GM23248 (cell line): ENCODE results near the gene GDF10. TPM values are rescaled to one million over a fixed set of nuclear protein-coding genes. Genes with fewer than 3 reads are reported as not detected.

Experiments
- DNase-seq: peaks from one replicate; pipeline ENCODE4 v3.0.0-alpha.2; 2015
- H2AFZ ChIP-seq: fragments of 200-600 bp; sonication (generic); 2 replicates; pipeline ENCODE4 v1.6.1; 2016; ENCODE audit warnings: antibody characterized with exemption
- H3F3A ChIP-seq: fragments of 200-600 bp; sonication (generic); 2 replicates; pipeline ENCODE4 v1.6.1; 2016; ENCODE audit warnings: mild to moderate bottlenecking, antibody characterized with exemption, mixed run types; ENCODE audit not compliant: insufficient read depth
- H3K27ac ChIP-seq: fragments of 200-600 bp; sonication (generic); 2 replicates; pipeline ENCODE4 v1.5.1; 2016; ENCODE audit warnings: mild to moderate bottlenecking
- H3K27me3 ChIP-seq: fragments of 200-600 bp; sonication (generic); replicated peaks from 2 replicates; pipeline ENCODE4 v1.6.1; 2016; ENCODE audit warnings: mild to moderate bottlenecking; ENCODE audit not compliant: insufficient read depth
- H3K36me3 ChIP-seq: fragments of 200-600 bp; sonication (generic); 2 replicates; pipeline ENCODE4 v1.6.1; 2016; ENCODE audit warnings: low read depth, mild to moderate bottlenecking
- H3K4me1 ChIP-seq: fragments of 200-600 bp; sonication (generic); 2 replicates; pipeline ENCODE4 v1.6.1; 2016; ENCODE audit warnings: mild to moderate bottlenecking; ENCODE audit not compliant: insufficient read depth
- H3K4me2 ChIP-seq: fragments of 200-600 bp; sonication (generic); one replicate; pipeline ENCODE4 v1.6.1; 2016; ENCODE audit warnings: mild to moderate bottlenecking; ENCODE audit not compliant: unreplicated experiment
- H3K4me3 ChIP-seq: fragments of 200-600 bp; sonication (generic); 2 replicates; pipeline ENCODE4 v1.5.1; 2016; ENCODE audit warnings: mild to moderate bottlenecking
- H3K79me2 ChIP-seq: fragments of 200-600 bp; sonication (generic); 2 replicates; pipeline ENCODE4 v1.6.1; 2016; ENCODE audit warnings: mild to moderate bottlenecking; ENCODE audit not compliant: insufficient read depth
- H3K9ac ChIP-seq: fragments of 200-600 bp; sonication (generic); 2 replicates; pipeline ENCODE4 v1.6.1; 2016; ENCODE audit warnings: mild to moderate bottlenecking
- H3K9me2 ChIP-seq: fragments of 200-600 bp; sonication (generic); 2 replicates; pipeline ENCODE4 v1.6.1; 2016; ENCODE audit warnings: mixed run types, mild to moderate bottlenecking, moderate library complexity; ENCODE audit not compliant: insufficient read depth
- H3K9me3 ChIP-seq: fragments of 200-600 bp; sonication (generic); one replicate; pipeline ENCODE4 v1.6.1; 2017; ENCODE audit warnings: low read depth
- H4K20me1 ChIP-seq: fragments of 200-600 bp; sonication (generic); 2 replicates; pipeline ENCODE4 v1.6.0; 2016; ENCODE audit not compliant: insufficient read depth
- EZH2 ChIP-seq: fragments of 200-600 bp; sonication (generic); IDR thresholded peaks from 2 replicates; pipeline ENCODE4 v1.6.1; 2018; ENCODE audit warnings: antibody characterized with exemption, mild to moderate bottlenecking; ENCODE audit not compliant: insufficient read depth, poor library complexity, severe bottlenecking
- EZH2phosphoT487 ChIP-seq: fragments of 200-600 bp; sonication (generic); IDR thresholded peaks from 2 replicates; pipeline ENCODE4 v1.6.1; 2018; ENCODE audit warnings: antibody characterized with exemption, moderate library complexity, mild to moderate bottlenecking, low read depth; ENCODE audit not compliant: insufficient read depth
- WGBS, 2 experiments: methylation state at CpG; one replicate each; pipeline ENCODE4 v1.1.6; 2015 to 2017; ENCODE audit warnings: low lambda C conversion rate in 2 of 2, low coverage in 1 of 2; ENCODE audit errors: missing lambda C conversion rate in 2 of 2; 5-methylcytosine and 5-hydroxymethylcytosine counted together
- in situ Hi-C: fragments of 300-500 bp; cut with MboI; formaldehyde crosslinking; loops from 2 replicates; pipeline ENCODE4 v1.15.0; 2020
- polyA plus RNA-seq: library from polyadenylated mRNA; unstranded; fragments of >200 nt; fragmentation: Nextera tagmentation; extraction: Ambion mirVana; gene quantifications from 2 replicates; pipeline ENCODE4 v1.2.1, GENCODE V29; 2016
- total RNA-seq: library from RNA; depleted of rRNA; stranded (reverse); fragments of >200 nt; shearing (Covaris generic); gene quantifications from 2 replicates; pipeline ENCODE4 v1.2.3, GENCODE V29; 2014

Gene GDF10
- total and polyA plus RNA-seq, 2 experiments from 2014 or later = 0.08 to 0.22 TPM

- TF ChIP-seq EZH2 (no peak), EZH2phosphoT487 (no peak)
- no peak for DNase-seq
- in situ Hi-C loops = no loop called here
- Histone ChIP-seq H3K9ac (no peak overlapping the region), H3K4me1 (no peaks in the 10 kb centered on the region), H3K4me3 (no peak overlapping the region), H3K36me3 (no peaks in the 10 kb centered on the region), H3K79me2 (no peaks in the 10 kb centered on the region), H3K27me3 (peaks cover 10% of the 10 kb centered on the region; the same call in 1 of the 2 replicates), H3K9me2 (no peaks in the 10 kb centered on the region), H3K4me2 (no peak overlapping the region), H2AFZ (no peak overlapping the region), H4K20me1 (no peaks in the 10 kb centered on the region), H3K27ac (no peak overlapping the region), H3K9me3 (no peaks in the 10 kb centered on the region), H3F3A (no peaks in the 10 kb centered on the region)
- 36 to 51% methylated on average over 7 of the region's 7 CpGs for WGBS, 2 experiments
These were observed 12.6 kb downstream of the GDF10 start for GRCh38 chr10:47312663-47312995.

- H3K4me2 ChIP-seq = no peak overlapping the region
These were observed 14.5 kb downstream of the GDF10 start for GRCh38 chr10:47314416-47314970.

GRCh38 chr10:47315421-47315820 is 15.4 kb downstream of the GDF10 start:
- H3K4me2 ChIP-seq = no peak overlapping the region
- no peaks in the 10 kb centered on the region for H3F3A ChIP-seq
- H3K9me3 ChIP-seq = no peaks in the 10 kb centered on the region
- H3K79me2 ChIP-seq = no peaks in the 10 kb centered on the region
- no peaks in the 10 kb centered on the region for H3K4me1 ChIP-seq
- in situ Hi-C loops = no loop called here
- H3K27ac ChIP-seq = no peak overlapping the region
- no peaks in the 10 kb centered on the region for H3K36me3 ChIP-seq
- no peak for DNase-seq
- 71 to 80% methylated on average over 2 of the region's 2 CpGs for WGBS, 2 experiments
- no peak overlapping the region for H3K4me3 ChIP-seq
- no peak overlapping the region for H2AFZ ChIP-seq
- peaks cover 6% of the 10 kb centered on the region; the same call in 1 of the 2 replicates for H3K27me3 ChIP-seq
- TF ChIP-seq EZH2phosphoT487 (no peak), EZH2 (no peak)
- H4K20me1 ChIP-seq = no peaks in the 10 kb centered on the region
- no peak overlapping the region for H3K9ac ChIP-seq
- H3K9me2 ChIP-seq = no peaks in the 10 kb centered on the region

More at GRCh38 chr10:47314416-47314970, 14.5 kb downstream of the GDF10 start:
- H4K20me1 ChIP-seq = no peaks in the 10 kb centered on the region
- no peaks in the 10 kb centered on the region for H3K9me2 ChIP-seq
- H3K4me1 ChIP-seq = no peaks in the 10 kb centered on the region
- no peak overlapping the region for H3K9ac ChIP-seq
- in situ Hi-C loops = no loop called here
- TF ChIP-seq EZH2 = no peak
- no peak for TF ChIP-seq EZH2phosphoT487
- H3K4me3 ChIP-seq = no peak overlapping the region
- no peaks in the 10 kb centered on the region for H3K79me2 ChIP-seq
- H3K27ac ChIP-seq = no peak overlapping the region
- no peaks in the 10 kb centered on the region for H3K36me3 ChIP-seq
- no peaks in the 10 kb centered on the region; the same call in 1 of the 2 replicates for H3K27me3 ChIP-seq
- H3K9me3 ChIP-seq = no peaks in the 10 kb centered on the region
- WGBS, 2 experiments = 69 to 72% methylated on average over 9 of the region's 9 CpGs
- DNase-seq = no peak
- H2AFZ ChIP-seq = no peak overlapping the region
- no peaks in the 10 kb centered on the region for H3F3A ChIP-seq

GRCh38 chr10:47316131-47316530 is 16.1 kb downstream of the GDF10 start:
- no peak overlapping the region for H3K4me3 ChIP-seq
- 58 to 60% methylated on average over 5 of the region's 5 CpGs for WGBS, 2 experiments
- in situ Hi-C loops = no loop called here

GRCh38 chr10:47317251-47317650 is 17.3 kb downstream of the GDF10 start:
- Histone ChIP-seq H3K36me3 (no peaks in the 10 kb centered on the region), H3K27ac (no peak overlapping the region), H3K9ac (no peak overlapping the region), H3K79me2 (no peaks in the 10 kb centered on the region), H3K4me1 (no peaks in the 10 kb centered on the region), H3K4me2 (no peak overlapping the region), H4K20me1 (no peaks in the 10 kb centered on the region), H2AFZ (no peak overlapping the region), H3K27me3 (peaks cover 10% of the 10 kb centered on the region), H3K9me2 (no peaks in the 10 kb centered on the region), H3K4me3 (no peak overlapping the region), H3K9me3 (no peaks in the 10 kb centered on the region), H3F3A (no peaks in the 10 kb centered on the region)
- in situ Hi-C loops = no loop called here
- TF ChIP-seq EZH2 (no peak), EZH2phosphoT487 (no peak)
- WGBS, 2 experiments = 27 to 38% methylated on average over 4 of the region's 4 CpGs
- DNase-seq = no peak

More at GRCh38 chr10:47316131-47316530, 16.1 kb downstream of the GDF10 start:
- Histone ChIP-seq H3K9me3 (no peaks in the 10 kb centered on the region), H3K27ac (no peak overlapping the region), H2AFZ (no peak overlapping the region), H3F3A (no peaks in the 10 kb centered on the region), H3K4me1 (no peaks in the 10 kb centered on the region), H3K4me2 (no peak overlapping the region), H3K9ac (no peak overlapping the region), H4K20me1 (no peaks in the 10 kb centered on the region), H3K9me2 (no peaks in the 10 kb centered on the region), H3K36me3 (no peaks in the 10 kb centered on the region), H3K27me3 (peaks cover 10% of the 10 kb centered on the region; the same call in 1 of the 2 replicates), H3K79me2 (no peaks in the 10 kb centered on the region)
- TF ChIP-seq EZH2 = no peak
- TF ChIP-seq EZH2phosphoT487 = no peak
- no peak for DNase-seq
